DOHH2 (cell line): ENCODE measurements around the gene PGP.

Experiments used
- CTCF ChIP-seq: fragments of 200-600 bp; sonication (generic); IDR thresholded peaks from one replicate; pipeline ENCODE4 v1.5.1; 2014; ENCODE audit warnings: antibody characterized with exemption, mild to moderate bottlenecking, low read depth, low read length; ENCODE audit not compliant: poor library complexity, severe bottlenecking
- EZH2phosphoT487 ChIP-seq: fragments of 200-600 bp; sonication (generic); IDR thresholded peaks from 2 replicates; pipeline ENCODE4 v1.6.1; 2017; ENCODE audit warnings: borderline replicate concordance, mild to moderate bottlenecking, antibody characterized with exemption, low read length, moderate library complexity, mixed read lengths

DNA sequence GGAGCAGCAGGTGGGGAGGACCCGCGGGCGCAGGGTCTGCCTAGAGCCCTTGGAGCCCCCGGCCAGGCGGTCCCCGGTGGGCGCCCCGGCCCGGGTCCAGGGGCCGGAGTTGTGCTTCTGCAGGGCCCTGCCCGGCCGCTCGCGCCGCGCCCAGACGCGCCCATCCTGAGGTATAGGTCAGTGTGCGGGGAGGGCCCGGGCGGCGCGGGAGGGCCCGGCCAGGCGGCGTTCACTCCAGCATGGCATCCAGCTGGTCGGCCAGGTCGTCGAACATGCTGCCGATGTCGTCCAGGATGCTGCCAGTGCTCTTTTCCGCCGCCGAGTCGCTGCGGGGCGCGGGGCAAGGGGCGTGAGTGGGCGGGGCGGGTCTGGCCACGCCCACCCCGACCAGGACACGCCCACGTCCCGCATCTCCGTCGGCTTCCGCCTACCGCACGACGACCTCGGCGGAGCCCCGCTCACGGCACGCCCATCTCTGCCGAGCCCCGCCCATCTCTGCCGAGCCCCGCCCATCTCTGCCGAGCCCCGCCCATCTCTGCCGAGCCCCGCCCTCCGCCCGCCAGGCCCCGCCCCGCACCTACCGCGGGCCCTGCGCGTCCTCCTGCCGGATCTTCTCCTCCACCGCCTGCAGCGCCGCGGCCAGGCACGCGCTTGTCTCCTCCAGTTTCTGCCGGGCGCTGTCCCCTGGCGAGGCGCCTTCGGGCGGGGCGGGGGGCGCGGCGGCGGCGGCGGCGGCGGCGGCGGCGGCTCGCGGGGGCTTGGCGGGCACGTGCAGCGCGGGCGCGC is 36.1 kb downstream of the PGP start:
- TF ChIP-seq CTCF (no peak), EZH2phosphoT487 (no peak)
